Prostate gland (tissue), 2 donors: Measurements from ENCODE around the gene FAR1.

Experiments used
- POLR2A ChIP-seq: fragments of 450-650 bp; IDR thresholded peaks from one replicate; pipeline ENCODE4 v1.6.1; 2016; ENCODE audit warnings: antibody characterized with exemption, mild to moderate bottlenecking
- TF ChIP-seq, protein P1 (sequence below), 4 experiments: fragments of 200-600 bp in 2 of 4; fragments of 450-650 bp in 2 of 4; sonication (generic) in 2 of 4; IDR thresholded peaks; 1 replicate in 3 of 4; 2 replicates in 1 of 4; pipeline ENCODE4 v1.5.1; 2016 to 2019; ENCODE audit warnings: antibody characterized with exemption in 4 of 4, mild to moderate bottlenecking in 2 of 4, moderate library complexity in 2 of 4

DNA sequence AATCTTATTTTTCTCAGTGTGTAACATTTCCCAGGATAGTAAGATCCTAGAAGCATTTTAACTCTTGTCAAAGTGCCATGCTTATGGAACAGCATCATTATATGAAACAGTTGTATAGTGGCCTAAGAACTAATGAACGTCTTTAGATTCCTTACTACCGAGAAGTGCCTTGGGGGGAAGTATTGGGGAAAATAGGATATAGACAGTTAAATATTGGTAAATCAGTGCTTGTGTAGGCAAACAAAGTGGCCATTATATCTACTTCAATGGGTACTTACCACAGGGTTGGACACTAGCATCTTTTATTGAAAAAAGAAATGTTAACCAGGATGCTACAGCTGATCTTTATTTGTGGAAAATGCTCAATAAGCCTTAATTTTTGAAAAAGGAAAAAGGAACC, 11.3 kb downstream of the FAR1 start:
- TF ChIP-seq, protein P1, sequence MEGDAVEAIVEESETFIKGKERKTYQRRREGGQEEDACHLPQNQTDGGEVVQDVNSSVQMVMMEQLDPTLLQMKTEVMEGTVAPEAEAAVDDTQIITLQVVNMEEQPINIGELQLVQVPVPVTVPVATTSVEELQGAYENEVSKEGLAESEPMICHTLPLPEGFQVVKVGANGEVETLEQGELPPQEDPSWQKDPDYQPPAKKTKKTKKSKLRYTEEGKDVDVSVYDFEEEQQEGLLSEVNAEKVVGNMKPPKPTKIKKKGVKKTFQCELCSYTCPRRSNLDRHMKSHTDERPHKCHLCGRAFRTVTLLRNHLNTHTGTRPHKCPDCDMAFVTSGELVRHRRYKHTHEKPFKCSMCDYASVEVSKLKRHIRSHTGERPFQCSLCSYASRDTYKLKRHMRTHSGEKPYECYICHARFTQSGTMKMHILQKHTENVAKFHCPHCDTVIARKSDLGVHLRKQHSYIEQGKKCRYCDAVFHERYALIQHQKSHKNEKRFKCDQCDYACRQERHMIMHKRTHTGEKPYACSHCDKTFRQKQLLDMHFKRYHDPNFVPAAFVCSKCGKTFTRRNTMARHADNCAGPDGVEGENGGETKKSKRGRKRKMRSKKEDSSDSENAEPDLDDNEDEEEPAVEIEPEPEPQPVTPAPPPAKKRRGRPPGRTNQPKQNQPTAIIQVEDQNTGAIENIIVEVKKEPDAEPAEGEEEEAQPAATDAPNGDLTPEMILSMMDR (IDR thresholded peaks at IDR 0.05) = no peak
- TF ChIP-seq POLR2A = no peak
